ENCODE results near the gene CMKLR1.

The CMKLR1 gene

DNA sequence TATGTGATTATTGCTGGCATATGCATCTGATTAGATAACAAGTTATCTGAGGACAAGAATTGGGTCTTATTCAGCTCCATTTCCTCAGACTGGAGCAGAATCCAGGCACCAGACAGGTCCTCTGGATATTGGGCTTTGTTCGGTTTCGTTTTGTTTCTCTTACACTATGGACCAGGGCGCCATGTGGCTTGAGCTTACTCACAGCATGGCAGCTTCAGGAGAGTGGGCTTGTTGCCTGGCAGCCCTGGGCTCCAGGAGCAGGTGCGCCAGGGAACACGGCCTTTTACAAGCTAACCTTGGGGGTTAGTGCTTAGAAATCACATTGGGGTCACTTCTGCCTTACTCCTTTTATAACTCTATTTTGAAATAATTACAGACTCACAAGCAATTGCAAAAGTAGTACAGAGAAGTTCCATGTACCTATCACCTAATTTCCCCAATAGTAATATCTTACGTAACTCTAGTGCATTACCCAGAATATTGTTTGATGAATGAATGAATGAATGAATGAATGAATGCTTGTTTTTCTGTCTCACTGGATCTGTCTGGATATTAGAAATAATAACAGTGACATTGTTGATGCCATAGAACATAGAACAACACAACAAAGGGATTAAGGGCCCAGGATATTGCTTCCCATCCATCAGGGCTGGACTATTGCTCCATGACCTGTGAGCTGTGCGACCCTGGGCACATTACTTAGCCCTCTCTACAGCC is 39.0 kb downstream of the CMKLR1 start:
- no peak for DNase-seq (ENCODE audit: low read depth)

DNA sequence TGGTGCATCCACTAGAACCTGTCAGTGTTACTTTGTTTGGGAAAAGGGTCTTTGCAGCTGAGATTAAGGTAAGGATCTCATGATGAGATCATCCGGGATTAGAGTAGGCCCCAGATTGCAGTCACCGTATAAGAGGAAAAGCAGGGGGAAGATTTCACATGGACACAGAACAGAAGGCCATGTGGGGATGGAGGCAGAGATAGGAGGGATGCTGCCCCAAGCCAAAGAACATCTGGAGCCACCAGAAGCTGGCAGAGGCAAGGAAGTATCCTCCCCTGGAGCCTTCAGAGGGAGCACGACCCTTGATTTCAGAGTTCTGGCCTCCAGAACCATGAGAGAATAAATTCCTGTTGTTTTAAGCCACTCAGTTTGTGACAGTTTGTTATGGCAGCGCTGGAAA is 39.6 kb downstream of the CMKLR1 start:
- no peak for DNase-seq (ENCODE audit: low read depth)

DNA sequence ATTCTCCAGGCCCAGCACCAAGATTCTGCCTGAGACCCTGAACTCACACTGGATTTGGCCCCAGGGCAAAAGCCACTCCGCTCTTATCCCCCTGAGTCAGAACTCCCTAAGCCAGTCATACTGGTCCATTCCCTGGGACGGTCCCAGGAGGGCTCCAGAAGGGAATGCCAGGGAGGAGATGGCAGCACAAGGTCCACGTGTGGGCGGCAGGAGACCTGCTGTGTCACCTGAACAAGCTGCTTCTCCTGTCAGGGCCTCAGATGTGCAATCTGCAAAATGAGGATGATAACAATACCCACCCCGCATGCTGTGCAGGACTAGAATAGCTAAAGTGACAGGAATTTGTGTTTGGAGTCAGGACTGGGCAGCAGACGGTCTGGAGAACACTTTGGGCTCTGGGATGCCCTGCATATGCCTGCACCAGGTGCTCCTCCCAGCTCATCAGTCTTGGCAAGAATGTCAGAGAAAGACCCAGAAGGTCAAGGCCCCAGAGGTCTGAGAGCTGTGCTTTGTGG is 40.3 kb downstream of the CMKLR1 start:
- DNase-seq (ENCODE audit: low read depth) = no peak

DNA sequence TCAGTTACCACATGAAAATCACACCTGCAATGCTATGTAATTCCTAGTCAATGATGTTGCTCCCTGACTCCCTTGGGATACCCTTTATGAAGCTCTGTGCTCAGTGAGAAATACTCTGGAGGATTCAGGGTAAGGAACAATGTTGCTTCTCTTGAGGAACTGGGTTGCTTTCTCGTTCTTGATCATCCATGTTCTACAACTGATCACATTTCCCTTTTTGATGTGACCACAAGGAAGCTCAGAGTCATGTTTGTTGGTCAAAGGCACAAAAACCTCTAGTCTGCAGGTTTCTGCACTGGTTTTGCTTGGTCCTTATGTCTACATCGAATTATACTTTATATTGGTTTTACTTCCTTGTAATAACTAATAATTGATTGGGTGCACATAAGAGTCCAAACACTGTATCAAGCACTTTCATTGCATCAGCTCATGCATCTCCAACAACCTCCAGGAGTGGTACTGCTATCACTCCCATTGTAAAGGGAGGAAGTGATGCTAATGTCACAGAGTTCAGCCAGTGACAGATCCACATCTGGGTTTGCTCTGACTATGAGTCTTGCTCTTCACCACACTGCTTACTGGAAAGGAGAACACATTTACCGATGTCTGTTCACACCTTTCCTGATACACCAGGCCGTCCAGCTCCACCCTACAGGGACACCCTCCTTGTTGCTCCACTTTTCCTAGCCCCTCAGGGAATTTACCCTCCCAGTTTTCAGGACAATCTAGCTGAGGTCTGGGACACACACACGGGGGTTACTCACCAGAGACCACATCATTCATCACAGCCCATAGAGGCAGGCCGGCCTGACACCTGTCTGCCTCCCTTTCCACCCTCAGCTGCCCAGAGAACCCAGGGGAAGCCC is 41.0 kb downstream of the CMKLR1 start:
- no peak for DNase-seq (ENCODE audit: low read depth)

DNA sequence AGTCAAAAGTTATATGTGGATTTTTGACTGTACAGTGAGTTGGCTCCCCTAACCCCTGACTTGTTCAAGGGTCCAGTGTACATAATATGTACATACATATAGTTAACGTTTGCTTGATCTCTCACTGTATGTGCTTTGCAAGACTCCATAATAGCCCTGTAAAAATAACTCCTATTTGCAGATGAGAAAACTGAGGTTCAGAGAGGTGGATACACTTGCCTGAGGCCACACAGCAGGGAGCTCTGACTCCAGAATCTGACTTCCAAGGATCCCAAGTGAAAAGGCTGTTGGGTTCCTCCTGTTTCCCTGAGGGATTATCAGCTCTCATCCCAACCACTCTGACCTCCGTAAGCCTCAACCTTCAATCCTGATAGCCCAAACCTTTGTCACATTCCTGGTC is 41.7 kb downstream of the CMKLR1 start:
- DNase-seq (ENCODE audit: low read depth) = no peak

DNA sequence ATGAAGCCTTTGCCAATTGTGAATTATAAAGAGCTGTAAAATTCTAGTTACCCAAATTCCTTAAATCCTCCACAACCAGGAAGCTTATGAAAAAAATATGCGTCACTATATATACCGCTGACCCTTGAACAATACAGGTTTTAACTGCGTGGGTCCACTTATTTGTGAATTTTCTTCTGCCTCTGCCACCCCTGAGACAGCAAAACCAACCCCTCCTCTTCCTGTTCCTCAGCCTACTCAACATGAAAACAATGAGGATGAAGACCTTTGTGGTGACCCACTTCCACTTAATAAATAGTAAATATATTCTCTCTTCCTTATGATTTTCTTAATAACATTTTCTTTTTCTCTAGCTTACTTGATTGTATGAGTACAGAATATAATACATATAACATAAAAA is 42.2 kb downstream of the CMKLR1 start:
- no peak for DNase-seq (ENCODE audit: low read depth)

DNA sequence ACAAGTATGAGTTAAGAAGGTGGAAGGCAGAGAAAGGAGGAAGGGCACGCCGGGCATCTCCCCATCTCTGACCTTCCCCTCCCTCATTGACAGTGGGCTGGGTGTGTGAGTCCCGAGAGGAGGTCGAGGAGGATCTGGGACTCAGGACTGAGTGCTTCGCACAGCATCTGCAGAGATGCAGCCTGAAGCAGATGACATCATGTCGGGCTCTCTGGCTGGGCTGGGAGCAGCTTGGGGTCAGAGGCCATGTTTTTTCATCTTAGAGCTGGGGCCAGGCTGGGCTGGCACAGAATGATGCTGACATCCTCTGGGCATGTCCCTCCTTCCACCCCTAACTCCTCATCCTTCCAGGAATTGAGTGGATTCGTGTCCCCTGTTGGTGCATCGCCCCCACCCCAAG is 43.5 kb downstream of the CMKLR1 start:
- DNase-seq (ENCODE audit: low read depth) = no peak

DNA sequence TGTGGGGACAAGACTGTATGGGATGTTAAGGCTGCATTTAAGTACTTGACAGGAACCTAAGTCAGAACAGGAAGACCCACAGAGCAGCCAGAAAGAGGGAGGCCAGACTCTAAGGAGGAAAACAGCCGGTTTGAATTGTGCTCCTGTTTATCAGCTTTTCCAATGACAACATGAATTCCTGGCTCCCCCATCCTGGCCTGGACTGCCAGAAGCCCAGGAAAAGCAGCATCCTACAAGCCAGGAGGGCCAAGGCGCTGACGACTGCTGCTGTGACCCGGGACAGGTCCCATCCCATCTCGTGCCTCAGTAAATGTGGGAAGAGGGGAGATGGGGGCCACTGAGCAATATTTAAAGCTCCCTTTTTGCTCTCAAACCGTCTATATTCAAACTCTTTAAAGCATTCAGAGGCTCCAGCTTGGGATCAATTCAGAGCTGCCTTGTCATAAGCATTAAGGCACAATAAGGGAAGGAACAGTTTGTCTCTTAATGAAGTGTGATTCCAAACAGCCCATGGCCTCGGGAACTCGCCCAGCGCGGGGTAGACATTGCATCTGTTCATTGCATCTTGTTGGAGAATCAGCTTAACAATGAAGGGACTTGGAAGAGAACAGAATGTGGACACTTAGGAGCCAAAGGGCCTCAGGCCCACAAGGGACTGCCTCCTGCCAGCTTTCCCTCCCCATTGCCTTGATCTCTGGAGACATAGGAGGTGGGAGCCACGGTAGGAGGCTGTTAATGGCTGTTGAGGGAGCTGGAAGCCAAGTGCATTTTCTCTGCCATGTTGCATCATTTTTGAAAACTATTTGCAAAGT is 49.6 kb downstream of the CMKLR1 start:
- DNase-seq (ENCODE audit: low read depth) = no peak

DNA sequence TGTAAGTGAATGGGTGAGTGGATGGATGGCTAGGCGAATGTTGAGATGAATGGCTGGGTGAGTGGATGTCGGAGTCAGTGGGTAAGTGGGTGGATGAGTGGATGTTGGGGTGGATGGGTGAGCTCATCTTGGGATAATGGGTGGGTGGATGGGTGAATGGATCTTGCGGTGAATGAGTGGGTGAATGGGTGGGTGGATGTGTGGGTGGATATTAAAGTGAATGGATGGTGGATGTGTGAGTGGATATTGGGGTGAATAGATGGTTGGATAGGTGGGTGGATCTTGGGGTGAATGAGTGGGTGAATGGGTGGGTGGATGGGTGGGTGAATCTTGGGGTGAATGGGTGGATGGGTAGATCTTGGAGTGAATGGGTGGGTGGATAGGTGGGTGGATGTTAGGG is 51.9 kb downstream of the CMKLR1 start:
- no peak for DNase-seq (ENCODE audit: low read depth)

DNA sequence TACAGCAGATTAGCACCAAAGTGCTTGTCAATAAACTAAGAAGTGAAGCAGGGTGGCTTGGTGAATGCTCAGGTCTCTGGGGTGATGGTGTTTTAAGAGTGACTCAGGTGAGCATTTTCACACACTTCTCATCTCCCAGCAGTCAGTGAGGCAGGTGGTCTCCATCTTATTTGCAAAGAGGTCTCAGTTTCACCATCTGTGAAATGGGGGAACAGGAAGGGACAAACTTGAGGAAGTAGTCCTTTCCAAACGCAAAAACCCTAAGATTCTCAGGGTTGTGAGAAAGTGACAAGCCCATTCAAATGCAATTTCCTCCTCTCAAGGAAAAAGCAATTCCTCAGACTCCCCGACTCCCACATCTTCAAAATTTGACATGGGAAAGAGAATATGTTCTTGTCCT is 54.1 kb downstream of the CMKLR1 start:
- no peak for DNase-seq (ENCODE audit: low read depth)

DNA sequence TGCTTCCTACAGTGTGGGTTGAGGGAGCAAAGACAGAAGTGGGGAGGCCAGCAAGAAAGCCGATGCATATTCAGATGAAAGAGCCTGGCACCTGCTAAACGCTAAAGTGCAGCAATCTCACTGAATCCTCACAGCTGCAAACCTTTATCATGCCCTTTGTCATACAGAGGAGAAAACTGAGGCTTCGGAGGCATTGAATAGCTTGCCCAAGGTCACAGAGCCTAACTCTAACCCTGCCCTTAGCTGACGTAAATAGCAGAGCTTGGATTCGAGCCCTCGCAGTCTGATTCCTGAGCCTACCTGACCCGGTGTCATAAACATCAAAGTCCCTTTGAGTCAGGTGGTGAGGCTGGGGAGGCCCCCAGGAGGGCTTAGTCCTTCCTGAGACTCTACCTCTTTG is 54.9 kb downstream of the CMKLR1 start:
- DNase-seq (ENCODE audit: low read depth) = no peak

DNA sequence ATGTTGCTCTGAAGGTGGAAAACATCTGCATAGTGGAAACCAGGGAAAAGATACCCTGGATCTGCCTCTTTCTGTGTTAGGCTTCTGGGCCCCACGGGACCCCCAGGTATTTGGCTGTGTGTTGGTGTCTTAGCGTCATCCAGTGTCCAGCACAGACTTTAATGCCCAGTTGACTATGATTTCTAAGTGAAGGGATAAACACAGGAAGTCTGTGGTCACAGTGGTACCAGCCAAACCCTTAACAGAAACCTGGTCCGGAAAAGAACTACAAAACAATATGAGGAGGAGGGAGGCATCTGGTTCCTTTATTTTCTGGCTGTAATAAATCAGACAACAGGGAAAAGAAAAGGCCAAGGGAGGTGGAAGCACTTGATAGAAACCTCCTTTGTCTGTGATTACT is 56.4 kb downstream of the CMKLR1 start:
- no peak for DNase-seq (ENCODE audit: low read depth)

DNA sequence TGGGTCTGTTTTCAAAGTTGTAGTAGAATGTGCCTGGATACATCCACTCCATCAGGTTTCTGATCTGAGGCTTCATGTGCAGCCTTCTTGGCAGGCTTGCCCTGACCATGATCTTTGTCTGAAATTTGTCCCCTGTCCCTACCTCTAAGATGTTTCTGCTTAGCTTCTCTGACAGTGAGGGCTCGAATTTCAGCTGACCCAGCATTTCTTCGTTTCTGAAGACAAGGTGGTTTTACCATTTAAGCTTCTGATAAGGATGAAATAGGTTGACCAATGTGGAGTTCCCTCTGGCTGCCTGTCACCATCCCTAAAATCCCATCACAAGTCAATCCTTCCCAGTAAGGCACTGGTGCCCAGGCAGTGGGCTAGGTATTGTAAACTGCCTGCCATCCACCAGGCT is 57.0 kb downstream of the CMKLR1 start:
- no peak for DNase-seq (ENCODE audit: low read depth)

DNA sequence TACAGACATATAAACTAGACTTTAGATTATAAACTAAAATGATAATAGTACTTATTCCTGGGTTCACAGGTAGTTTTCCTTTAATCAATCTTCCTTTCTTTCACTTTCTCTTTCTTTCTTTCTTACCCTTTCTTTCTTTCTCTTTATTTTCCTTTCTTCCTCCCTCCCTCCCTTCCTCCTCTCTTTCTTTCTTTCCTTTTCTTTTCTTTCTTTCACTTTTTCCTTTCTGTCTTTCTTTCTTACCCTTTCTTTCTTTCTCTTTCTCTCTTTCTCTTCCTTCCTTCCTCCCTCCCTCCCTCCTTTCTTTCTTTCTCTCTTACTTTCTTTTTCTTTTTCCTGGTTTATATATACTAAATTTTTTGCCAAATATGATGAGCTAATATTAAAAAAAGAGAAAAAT is 61.5 kb downstream of the CMKLR1 start:
- no peak for DNase-seq (ENCODE audit: low read depth)

DNA sequence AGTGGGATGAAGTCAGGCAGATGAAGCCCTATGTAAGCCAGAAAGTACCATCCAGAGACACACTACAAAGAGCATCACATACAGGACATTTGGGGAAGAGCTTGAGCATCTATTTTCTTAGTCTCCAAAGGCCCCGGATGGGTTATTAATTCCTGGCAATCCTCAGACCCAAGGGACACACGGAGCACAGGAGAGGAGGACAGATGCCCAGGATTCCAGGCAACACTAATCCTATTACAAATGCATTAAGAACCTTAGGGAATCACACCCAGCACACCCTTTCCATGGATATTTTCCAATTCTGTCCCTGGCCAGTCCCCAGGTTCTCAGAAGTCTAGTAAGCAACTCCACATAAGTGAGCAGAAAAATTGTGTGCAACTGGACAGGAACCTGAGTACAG is 65.9 kb downstream of the CMKLR1 start:
- DNase-seq (ENCODE audit: low read depth) = no peak

DNA sequence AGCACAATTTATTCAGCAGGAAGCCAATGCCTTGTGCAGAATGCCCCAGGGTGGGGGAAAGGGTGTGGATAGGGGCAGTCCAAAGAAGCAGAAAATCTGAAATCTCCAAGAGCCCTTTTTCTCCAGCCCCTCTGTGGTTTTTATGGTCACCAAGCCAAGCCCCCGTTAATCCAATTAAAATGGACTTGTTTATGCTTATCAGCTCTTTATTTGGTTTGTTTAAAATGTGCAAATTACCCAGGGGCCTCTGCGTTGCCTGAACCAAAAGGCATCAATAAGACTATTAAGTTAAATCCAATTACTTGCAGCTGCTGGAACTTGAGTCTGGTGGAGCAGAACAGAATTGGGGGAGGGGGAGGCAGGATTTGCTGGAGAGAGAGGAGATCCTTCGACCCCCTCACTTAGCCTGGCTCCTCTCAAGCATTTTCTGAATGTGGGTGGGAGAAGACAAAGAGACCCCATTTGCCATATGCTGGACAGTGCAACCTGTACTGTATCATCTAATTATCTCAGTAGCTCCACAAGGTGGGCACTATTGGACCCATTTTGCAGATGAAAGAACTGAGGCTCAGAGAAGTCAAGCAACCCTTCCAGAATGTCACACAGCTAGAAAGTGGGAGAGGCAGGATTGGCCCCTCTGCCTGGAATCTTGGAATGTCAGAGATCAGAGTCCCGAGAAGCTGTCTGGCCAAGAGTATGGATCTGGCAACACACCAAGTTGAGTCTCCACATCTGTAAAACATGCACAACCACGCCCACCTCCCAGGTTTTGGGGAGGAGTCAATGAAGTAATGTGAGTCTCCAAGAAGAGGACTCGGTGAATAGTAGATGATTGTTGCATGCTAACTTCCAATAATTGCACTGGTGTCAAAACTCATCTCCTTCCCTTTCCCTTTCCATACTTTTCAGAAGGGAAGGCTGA is 66.9 kb downstream of the CMKLR1 start:
- DNase-seq (ENCODE audit: low read depth) = no peak

DNA sequence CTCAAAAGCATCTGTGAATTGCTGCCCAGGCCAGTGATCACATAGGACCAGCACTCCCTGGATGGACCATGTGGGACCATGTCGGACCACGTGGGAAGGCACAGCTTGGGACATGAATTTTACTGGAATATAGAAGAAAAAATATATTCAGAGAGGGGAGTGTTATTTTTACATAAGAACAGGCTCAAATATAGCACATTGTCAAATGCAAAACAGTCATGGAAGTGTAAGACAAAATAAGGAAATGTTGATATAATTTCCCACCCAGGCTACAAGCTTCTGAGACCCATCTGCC is 68.3 kb downstream of the CMKLR1 start:
- DNase-seq (ENCODE audit: low read depth) = no peak

DNA sequence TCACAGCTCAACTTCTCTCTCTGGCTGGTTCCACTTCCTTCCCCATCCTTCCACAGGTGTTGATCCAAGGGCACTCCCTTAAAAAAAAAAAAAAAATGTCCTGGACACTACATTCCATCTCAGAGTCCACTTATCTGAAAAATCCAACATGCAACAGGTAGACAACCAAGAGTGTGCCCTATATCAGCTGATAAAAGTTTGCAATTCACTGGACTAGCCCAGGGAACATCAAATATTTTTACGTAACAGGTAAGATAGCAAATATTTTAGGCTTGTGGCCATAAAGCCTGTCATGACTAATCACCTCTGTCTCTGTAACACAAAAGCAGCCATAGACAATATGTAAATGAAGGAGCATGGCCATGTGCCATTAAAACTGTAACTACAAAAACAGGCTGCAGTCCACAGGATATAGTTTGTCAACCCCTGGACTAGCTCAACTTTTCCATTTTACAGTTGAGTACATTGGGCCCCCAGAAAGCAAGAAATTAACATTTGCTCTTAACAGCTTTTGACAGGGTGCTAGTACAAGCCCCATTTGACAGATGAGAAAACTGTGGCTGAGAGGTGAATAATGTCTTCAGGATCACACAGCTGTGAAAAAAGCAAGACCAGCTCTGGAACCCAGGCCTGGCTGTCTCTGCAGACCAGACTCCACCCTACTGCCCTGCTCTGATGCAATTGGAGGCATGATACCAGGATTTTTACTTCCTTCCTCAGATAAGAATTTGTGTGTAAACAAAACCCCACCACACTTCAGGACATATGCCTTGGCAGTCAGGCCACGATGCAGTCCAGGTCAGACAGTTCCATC is 68.9 kb downstream of the CMKLR1 start:
- DNase-seq (ENCODE audit: low read depth) = no peak

DNA sequence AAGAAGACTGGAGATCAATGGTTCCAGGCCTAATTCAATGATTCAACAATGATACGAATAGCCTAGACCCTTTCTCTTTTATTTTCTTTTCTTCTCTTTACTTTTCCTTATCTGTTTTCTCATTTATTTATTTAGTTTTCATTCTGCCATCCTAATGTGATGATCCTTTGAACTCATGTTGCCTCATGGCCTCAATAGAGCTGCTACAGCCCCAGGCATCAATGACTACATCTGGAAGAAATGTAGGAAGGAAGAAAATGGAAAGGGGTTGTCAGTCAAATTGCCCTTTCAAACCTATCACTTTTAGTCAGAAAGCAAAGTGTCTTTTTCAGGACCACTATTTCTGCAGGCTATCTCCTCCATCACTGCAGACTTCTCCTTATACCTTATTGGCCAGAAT is 69.9 kb downstream of the CMKLR1 start:
- DNase-seq (ENCODE audit: low read depth) = no peak

DNA sequence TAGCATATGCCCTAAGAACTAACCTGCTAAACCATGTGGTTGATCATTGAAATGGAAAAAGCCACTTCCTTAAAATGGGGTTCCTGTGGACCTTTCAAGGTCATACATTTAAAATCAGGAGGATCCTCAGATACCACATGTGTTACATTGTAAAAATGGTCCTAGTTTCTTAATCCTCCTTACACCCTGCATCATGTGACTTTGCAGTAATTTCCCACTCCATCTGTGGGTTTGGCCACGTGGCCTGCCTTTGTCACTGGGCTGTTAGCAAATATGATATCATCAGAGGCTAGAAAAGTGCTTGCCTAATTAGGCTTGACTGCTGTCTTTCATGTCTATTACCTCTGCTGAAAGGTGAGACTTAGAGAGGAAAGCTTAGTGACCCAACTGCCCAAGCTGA is 70.7 kb downstream of the CMKLR1 start:
- no peak for DNase-seq (ENCODE audit: low read depth)

DNA sequence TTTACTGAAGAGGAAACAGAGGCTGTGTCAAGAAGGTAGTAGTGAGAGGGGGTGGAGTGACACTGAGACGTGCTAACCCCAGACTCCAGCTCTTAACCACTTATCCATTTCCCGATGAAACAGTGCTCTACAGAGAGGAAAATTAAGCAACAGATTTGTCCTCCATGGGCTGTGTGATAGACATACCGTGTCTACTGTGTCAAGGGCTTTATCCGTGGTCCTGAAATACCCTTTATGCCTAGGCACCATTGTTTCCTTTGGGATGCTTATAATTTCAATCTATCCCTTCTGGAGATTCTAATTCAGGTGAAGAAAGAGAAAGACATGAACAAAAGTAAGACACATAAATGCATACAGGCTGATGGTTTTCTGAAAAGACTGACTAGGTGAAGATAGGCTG is 71.7 kb downstream of the CMKLR1 start:
- DNase-seq (ENCODE audit: low read depth) = no peak

Data from activated T-helper 1 cell treated with Interleukin-2 at 50 U/mL for 16 hours (primary cell).